Transverse colon (tissue), 4 donors: ENCODE results near the gene SLC27A2.

ENCODE experiments used
- CTCF ChIP-seq, 5 experiments: fragments of 200-600 bp in 3 of 5; fragments of 450-650 bp in 2 of 5; sonication (generic) in 3 of 5; IDR thresholded peaks; 1 replicate in 2 of 5; 2 replicates in 3 of 5; pipeline ENCODE4 v1.5.1; 2016 to 2017; ENCODE audit warnings: antibody characterized with exemption in 5 of 5, inconsistent platforms in 3 of 5, mild to moderate bottlenecking in 2 of 5, moderate library complexity in 1 of 5
- EP300 ChIP-seq: sonication (generic); formaldehyde crosslinking; IDR thresholded peaks from one replicate; pipeline ENCODE4 v1.6.1; 2017; ENCODE audit warnings: antibody characterized with exemption, low read depth
- POLR2A ChIP-seq: fragments of 450-650 bp; IDR thresholded peaks from one replicate; pipeline ENCODE4 v1.6.1; 2016; ENCODE audit warnings: antibody characterized with exemption, mild to moderate bottlenecking, moderate library complexity
- POLR2AphosphoS5 ChIP-seq, 3 donors: sonication (generic); formaldehyde crosslinking; IDR thresholded peaks; one replicate each; pipeline ENCODE4 v1.6.1; 2016; ENCODE audit warnings: antibody characterized with exemption in 3 of 3

DNA sequence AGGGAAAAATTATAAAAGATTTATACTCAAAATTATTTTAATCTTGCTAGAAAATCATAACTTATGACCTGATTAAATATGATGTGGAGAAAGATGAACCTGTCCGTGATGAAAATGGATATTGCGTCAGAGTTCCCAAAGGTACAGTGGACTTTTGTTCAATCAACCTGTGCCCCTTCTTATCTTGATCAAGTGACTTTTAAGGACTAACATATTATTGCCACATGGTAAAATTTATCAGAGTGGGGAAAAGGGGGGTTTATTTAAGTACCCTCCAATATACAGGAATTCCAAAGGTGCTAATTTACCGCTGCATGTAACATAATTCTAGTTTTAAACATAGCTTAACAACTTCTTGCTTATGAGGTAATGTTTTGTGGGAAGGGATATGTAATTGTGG, 43.9 kb downstream of the SLC27A2 start:
- TF ChIP-seq CTCF (IDR thresholded peaks at IDR 0.05) (no peak), POLR2AphosphoS5 (IDR thresholded peaks at IDR 0.05) (no peak), EP300 (no peak), POLR2A (no peak)
